ENCODE results near the gene HTN1.

HTN1 gene

GRCh38 chr4:70099206-70099605 is 49.0 kb downstream of the HTN1 start:
- H3K36me3 ChIP-seq (ENCODE audit: control insufficient read depth, insufficient read depth, low read length), result no peaks in the 10 kb centered on the region
- TF ChIP-seq CTCF (IDR thresholded peaks at IDR 0.05; ENCODE audit: insufficient read depth, low read length, poor library complexity, severe bottlenecking), result no peak

More at GRCh38 chr4:70099206-70099605, 49.0 kb downstream of the HTN1 start:
- no peak overlapping the region for H3K4me3 ChIP-seq (replicated peaks; ENCODE audit: low read depth, low read length)
- no peaks in the 10 kb centered on the region for H3K27me3 ChIP-seq (replicated peaks; ENCODE audit: control insufficient read depth, insufficient read depth, low read length)
- DNase-seq (ENCODE audit: extremely low read depth, insufficient read length), result no peak
